ENCODE results near the gene ARHGAP9. TPM values are rescaled to one million over a fixed set of nuclear protein-coding genes. Genes with fewer than 3 reads are reported as not detected.

The ARHGAP9 gene
- 102 TPM in 2 replicates for total RNA-seq

DNA sequence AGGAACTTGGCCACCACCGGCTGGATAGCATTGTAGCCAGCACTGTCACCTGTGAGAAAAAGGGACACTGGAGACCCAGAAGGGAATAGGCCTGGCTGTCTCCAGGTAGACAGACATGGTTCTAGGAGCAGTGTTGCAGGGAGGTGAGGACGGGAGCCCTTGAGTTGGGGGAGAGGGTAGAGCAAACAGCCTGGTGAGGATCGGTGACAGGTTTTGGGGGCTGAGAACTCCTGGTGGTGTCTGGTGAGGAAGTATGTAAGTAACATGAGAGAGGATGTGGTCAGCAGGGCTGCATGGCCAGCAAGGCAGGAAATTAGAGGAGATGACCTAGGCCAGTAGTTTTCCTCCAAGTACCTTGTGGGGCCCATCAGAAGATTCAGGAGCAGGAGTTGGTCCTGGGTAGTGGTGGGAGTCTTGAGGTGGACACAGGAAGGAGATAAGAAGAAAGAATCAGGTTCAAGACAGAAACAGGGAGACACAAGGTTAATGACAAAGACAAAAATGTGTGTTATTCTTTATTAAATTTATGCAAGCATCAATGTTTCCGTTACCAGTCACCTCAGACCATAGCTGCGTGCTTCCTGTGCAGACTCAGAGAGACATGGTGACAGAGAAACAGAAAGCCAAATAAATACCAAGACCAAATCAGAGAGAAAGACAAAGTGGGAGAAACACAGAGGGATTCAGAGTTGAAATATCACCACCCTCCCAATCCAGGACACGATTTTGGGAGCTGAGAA, at the start of gene ARHGAP9:
ARHGAP9 (minus strand) TSS at position 491 of the 740 bp plus-strand sequence; CDS start at position 31, 460 bp downstream.
- peak within 1 kb of the TSS; percentile 97 for H3K27ac Mint-ChIP-seq
- intact Hi-C loops (cut with micrococcal nuclease): loop anchor here (1.0 to 5.0 kb wide), 7 partner anchors 41 to 847 kb away; partner anchors contain the start of genes BAZ2A, CTDSP2, DDIT3 and NEMP1
- peak within 1 kb of the TSS; percentile 93 for H3K4me3 Mint-ChIP-seq
- H3K36me3 Mint-ChIP-seq (ENCODE audit: low read depth): peaks cover 25% of the 10 kb centered on the region
- H3K27me3 Mint-ChIP-seq (ENCODE audit: insufficient read depth): no peaks in the 10 kb centered on the region
- no peaks in the 10 kb centered on the region for H3K9me3 Mint-ChIP-seq
- peak; percentile 50 for DNase-seq (ENCODE audit: low spot score)
- H3K4me1 Mint-ChIP-seq (ENCODE audit: low read depth): peaks cover 41% of the 10 kb centered on the region

DNA sequence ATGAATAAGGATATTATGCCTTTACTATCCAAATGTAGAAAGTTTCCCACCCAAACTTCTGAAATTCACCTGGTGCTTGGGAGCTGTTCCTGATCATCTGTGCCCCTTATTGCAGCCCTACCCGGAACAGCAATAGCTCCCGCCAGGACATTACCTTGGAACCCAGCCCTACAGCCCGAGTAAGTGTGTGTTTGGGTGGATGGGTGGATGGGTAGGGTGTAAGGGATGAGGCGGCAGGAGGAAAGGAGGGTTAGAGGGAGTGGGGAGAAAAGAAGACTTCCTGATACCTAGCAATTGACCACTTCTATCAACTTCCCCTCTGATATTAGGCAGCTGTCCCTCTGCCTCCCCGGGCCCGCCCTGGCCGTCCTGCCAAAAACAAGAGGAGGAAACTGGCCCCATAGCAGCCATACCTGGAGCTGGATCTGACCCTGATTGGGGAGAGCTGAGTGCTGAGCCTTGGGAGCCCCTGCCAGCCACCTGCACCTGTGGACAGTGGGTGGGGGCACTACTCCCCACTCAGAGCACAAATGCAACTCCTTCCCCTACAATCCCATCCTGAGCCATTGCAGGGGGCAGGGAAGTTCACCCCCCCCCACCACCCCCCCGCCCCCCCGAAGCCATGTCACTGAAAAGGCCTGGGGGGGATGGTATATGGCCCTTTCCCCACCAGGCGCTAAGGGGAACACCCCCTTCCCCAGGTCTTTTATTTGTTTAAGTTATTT, 49.3 kb upstream of the ARHGAP9 start:
- no peak for DNase-seq (ENCODE audit: low spot score)
- Mint-ChIP-seq H3K9me3 (no peaks in the 10 kb centered on the region), H3K4me1 (ENCODE audit: low read depth) (peaks cover 7% of the 10 kb centered on the region), H3K36me3 (ENCODE audit: low read depth) (peaks cover 43% of the 10 kb centered on the region), H3K27ac (no peak overlapping the region), H3K27me3 (ENCODE audit: insufficient read depth) (no peaks in the 10 kb centered on the region), H3K4me3 (no peak overlapping the region)
- intact Hi-C loops (cut with micrococcal nuclease): no loop called here

DNA sequence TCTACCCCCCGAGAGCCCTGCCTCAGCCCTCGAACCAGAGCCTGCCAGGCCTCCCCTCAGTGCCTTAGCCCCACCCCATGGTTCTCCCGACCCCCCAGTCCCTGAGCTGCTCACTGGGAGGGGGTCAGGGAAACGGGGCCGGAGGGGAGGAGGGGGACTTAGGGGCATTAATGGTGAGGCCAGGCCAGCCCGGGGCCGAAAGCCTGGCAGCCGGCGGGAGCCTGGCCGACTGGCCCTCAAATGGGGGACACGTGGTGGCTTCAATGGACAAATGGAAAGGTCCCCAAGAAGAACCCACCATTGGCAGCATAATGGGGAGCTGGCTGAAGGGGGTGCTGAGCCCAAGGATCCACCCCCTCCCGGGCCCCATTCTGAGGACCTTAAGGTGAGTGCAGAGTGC, 48.5 kb upstream of the ARHGAP9 start:
- Mint-ChIP-seq H3K27me3 (ENCODE audit: insufficient read depth) (no peaks in the 10 kb centered on the region), H3K9me3 (no peaks in the 10 kb centered on the region), H3K36me3 (ENCODE audit: low read depth) (peaks cover 41% of the 10 kb centered on the region), H3K4me3 (no peak overlapping the region), H3K4me1 (ENCODE audit: low read depth) (peaks cover 15% of the 10 kb centered on the region), H3K27ac (no peak overlapping the region)
- no peak for DNase-seq (ENCODE audit: low spot score)
- intact Hi-C loops (cut with micrococcal nuclease): no loop called here

DNA sequence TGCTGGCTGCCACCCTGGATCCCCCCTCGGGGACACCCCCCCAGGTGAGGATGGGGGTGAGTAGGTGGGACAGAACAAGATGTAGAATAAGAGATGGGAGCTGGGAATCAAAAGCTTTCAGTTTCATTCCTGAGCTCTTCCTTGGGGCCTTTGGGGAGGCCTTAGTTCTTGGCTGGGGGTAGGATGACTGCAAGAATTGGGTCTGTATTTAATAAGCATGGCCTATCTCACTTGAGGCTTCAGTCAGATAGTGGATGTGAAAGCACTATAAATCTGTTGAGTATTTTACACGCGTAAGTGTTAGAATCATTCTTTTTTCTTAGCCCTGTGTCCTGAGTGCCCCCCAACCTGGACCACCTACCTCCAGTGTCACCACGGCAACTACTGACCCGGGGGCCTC, 47.5 kb upstream of the ARHGAP9 start:
- intact Hi-C loops (cut with micrococcal nuclease): no loop called here
- DNase-seq (ENCODE audit: low spot score): no peak
- Mint-ChIP-seq H3K27ac (no peak overlapping the region), H3K27me3 (ENCODE audit: insufficient read depth) (no peaks in the 10 kb centered on the region), H3K4me1 (ENCODE audit: low read depth) (peaks cover 17% of the 10 kb centered on the region), H3K9me3 (no peaks in the 10 kb centered on the region), H3K36me3 (ENCODE audit: low read depth) (peaks cover 34% of the 10 kb centered on the region), H3K4me3 (no peak overlapping the region)

DNA sequence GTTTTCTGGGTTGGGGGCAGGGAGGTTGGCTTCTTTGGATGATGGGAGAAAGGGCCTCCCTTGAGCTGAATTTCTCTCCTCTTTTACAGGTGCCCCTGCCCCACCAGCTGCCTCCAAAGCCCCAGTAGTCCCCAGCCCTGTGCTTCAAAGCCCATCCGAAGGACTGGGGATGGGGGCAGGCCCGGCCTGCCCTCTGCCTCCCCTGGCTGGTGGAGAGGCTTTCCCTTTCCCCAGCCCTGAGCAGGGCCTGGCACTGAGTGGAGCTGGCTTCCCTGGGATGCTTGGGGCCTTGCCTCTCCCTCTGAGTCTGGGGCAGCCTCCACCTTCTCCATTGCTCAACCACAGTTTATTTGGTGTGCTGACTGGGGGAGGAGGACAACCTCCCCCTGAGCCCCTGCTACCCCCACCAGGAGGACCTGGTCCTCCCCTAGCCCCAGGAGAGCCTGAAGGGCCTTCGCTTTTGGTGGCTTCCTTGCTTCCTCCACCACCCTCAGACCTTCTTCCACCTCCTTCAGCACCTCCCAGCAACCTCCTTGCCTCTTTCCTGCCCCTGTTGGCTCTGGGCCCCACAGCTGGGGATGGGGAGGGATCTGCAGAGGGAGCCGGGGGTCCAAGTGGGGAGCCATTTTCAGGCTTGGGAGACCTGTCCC, 46.9 kb upstream of the ARHGAP9 start:
- peak overlapping the region; percentile 44 for H3K27ac Mint-ChIP-seq
- DNase-seq (ENCODE audit: low spot score): no peak
- H3K4me1 Mint-ChIP-seq (ENCODE audit: low read depth): peaks cover 23% of the 10 kb centered on the region
- intact Hi-C loops (cut with micrococcal nuclease): no loop called here
- no peaks in the 10 kb centered on the region for H3K9me3 Mint-ChIP-seq
- H3K4me3 Mint-ChIP-seq: no peak overlapping the region
- no peaks in the 10 kb centered on the region for H3K27me3 Mint-ChIP-seq (ENCODE audit: insufficient read depth)
- H3K36me3 Mint-ChIP-seq (ENCODE audit: low read depth): peaks cover 32% of the 10 kb centered on the region

DNA sequence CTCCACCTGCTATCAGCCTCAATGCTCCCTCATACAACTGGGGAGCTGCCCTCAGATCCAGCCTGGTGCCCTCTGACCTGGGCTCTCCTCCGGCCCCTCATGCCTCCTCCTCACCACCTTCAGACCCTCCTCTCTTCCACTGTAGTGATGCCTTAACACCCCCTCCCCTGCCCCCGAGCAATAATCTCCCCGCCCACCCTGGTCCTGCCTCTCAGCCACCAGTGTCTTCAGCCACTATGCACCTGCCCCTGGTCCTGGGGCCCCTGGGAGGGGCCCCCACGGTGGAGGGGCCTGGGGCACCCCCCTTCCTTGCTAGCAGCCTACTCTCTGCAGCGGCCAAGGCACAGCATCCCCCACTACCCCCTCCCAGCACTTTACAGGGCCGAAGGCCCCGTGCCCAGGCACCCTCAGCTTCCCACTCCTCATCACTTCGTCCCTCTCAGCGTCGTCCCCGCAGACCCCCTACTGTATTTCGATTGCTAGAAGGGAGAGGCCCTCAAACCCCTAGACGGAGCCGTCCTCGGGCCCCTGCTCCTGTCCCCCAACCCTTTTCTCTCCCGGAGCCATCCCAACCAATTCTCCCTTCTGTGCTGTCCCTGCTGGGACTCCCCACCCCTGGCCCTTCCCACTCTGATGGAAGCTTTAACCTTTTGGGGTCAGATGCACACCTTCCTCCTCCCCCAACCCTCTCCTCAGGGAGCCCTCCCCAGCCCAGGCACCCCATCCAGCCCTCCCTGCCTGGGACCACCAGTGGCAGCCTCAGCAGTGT, 46.1 kb upstream of the ARHGAP9 start:
- intact Hi-C loops (cut with micrococcal nuclease): no loop called here
- H3K9me3 Mint-ChIP-seq: no peaks in the 10 kb centered on the region
- H3K4me1 Mint-ChIP-seq (ENCODE audit: low read depth): peaks cover 30% of the 10 kb centered on the region
- no peaks in the 10 kb centered on the region for H3K27me3 Mint-ChIP-seq (ENCODE audit: insufficient read depth)
- no peak for DNase-seq (ENCODE audit: low spot score)
- H3K27ac Mint-ChIP-seq: no peak overlapping the region
- H3K4me3 Mint-ChIP-seq: no peak overlapping the region
- peaks cover 29% of the 10 kb centered on the region for H3K36me3 Mint-ChIP-seq (ENCODE audit: low read depth)

DNA sequence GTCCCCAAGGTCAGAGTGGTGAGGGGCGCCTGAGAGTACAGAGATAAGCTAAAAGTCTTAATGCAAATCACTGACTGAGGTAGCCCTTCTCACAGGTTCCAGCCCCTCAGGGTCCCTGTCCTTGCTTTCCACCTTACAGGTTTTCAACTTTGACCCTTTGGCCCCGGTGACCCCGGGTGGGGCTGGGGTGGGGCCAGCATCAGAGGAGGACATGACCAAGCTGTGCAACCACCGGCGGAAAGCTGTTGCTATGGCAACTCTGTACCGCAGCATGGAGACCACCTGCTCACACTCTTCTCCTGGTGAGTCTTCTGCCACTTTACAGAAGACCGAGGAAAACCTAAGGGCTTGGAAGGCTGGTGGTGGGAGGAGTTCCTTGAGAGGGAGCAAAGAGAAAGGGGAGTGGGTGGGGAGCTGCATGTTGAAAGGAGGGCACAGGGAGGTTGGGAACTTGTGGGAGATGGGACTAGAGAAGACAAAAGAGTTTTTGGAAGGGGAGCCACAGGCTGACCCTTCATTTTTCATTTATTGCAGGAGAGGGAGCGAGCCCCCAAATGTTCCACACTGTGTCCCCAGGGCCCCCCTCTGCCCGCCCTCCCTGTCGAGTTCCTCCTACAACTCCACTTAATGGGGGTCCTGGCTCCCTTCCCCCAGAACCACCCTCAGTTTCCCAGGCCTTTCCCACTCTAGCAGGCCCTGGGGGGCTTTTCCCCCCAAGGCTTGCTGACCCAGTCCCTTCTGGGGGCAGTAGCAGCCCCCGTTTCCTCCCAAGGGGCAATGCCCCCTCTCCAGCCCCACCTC, 45.3 kb upstream of the ARHGAP9 start:
- intact Hi-C loops (cut with micrococcal nuclease): loop anchor here (5.0 kb wide), 3 partner anchors 322 to 1598 kb away; partner anchors contain the start of genes CTDSP2, PTGES3 and PYM1
- DNase-seq (ENCODE audit: low spot score): no peak
- no peaks in the 10 kb centered on the region for H3K9me3 Mint-ChIP-seq
- H3K4me3 Mint-ChIP-seq: peak overlapping the region; percentile 97
- peaks cover 30% of the 10 kb centered on the region for H3K4me1 Mint-ChIP-seq (ENCODE audit: low read depth)
- no peak overlapping the region for H3K27ac Mint-ChIP-seq
- peaks cover 28% of the 10 kb centered on the region for H3K36me3 Mint-ChIP-seq (ENCODE audit: low read depth)
- no peaks in the 10 kb centered on the region for H3K27me3 Mint-ChIP-seq (ENCODE audit: insufficient read depth)

DNA sequence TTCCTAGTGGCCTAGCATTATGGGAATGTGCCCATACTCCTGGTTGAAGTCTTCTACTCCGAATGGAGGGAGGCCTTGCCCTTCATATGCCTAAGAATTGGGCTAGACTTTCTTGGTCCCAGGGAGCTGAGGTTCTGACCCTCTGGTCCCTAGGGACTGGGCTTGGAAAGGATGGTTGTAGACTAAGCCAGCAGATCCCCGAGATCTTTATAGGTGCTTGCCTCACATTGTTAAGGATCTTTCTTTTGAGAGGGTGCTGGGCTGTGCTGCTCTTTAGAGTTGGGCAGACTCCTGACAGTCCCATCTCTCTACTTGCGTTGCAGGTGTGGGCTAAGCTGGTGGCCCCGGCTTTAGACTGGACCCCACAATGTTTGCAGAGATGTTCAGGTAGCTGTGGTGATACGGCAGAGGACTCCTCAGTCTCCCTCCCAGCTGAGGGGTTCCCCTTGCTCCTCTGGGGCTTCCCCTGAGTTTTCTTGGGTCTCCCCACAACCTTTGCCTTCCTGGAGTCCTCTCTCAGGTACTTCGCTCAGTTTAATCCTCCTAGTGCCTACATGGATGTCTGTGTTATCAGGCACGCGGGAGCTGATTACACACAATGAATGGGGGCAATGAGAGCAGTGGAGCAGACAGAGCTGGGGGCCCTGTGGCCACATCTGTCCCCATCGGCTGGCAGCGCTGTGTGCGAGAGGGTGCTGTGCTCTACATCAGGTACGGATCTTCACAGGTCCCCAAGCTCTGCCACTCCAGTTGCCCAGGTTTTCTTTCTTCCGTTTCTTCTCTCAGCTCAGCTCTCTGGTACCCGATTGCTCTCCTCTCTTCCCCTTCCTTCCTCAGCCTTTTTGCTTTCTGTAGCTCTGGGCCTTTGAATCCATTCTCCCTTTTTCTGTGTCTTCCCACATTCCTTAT, 44.3 kb upstream of the ARHGAP9 start:
- Mint-ChIP-seq H3K27ac (peak overlapping the region; percentile 86), H3K36me3 (ENCODE audit: low read depth) (peaks cover 29% of the 10 kb centered on the region), H3K4me1 (ENCODE audit: low read depth) (peaks cover 37% of the 10 kb centered on the region), H3K27me3 (ENCODE audit: insufficient read depth) (no peaks in the 10 kb centered on the region), H3K4me3 (peak overlapping the region; percentile 97), H3K9me3 (no peaks in the 10 kb centered on the region)
- DNase-seq (ENCODE audit: low spot score): no peak
- intact Hi-C loops (cut with micrococcal nuclease): loop anchor here (2.0 to 5.0 kb wide), 5 partner anchors 67 to 1597 kb away; partner anchors contain the start of genes ATP23, CTDSP2, PIP4K2C and PTGES3

DNA sequence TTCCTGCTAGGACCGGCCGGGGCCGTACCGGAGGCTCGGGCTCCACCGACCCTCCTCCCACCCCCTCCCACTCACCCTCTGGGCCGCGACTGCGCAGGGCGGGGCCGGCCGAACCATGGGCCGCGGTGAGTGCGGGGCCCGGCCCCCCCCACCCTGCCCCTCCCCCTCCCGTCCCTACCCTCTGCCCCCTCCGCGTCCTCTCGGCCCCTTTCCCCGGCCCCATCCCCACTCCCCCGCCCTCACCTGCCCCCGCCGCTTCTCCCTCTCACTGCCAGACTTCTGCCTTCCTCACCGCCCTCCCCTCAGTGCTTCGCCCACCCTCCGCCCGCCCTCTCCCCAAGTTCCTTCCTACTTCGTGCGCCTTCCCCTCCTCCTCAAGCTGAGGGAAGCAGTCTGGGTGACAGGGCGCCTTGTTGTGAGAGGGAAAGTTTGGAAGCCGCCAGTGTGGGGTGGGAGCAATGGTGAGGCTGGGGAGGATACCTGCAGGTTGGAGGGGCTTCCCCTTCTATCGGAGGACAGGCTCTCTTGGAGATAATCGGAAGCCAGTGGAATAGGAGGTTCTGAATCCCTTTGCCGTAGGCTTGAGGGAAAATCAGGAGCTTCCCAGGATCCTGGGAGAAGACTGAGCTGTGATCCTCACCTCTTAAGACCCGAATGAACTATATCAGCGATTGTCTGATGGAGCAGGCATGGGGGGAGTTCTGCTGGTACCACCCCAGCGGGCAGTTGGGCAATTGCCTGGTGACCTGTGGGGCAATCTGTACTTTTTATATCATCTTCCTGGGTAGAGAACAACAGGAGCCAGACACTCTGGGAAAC, 43.4 kb upstream of the ARHGAP9 start:
- Mint-ChIP-seq H3K9me3 (no peaks in the 10 kb centered on the region), H3K4me1 (ENCODE audit: low read depth) (peaks cover 45% of the 10 kb centered on the region), H3K36me3 (ENCODE audit: low read depth) (peaks cover 28% of the 10 kb centered on the region), H3K27me3 (ENCODE audit: insufficient read depth) (no peaks in the 10 kb centered on the region), H3K27ac (peak overlapping the region; percentile 86), H3K4me3 (peak overlapping the region; percentile 97)
- DNase-seq (ENCODE audit: low spot score): no peak
- intact Hi-C loops (cut with micrococcal nuclease): loop anchor here (1.0 to 5.0 kb wide), 9 partner anchors 24 to 1596 kb away; partner anchors contain the start of genes ATP23, CDK4, CTDSP2 and DCTN2

DNA sequence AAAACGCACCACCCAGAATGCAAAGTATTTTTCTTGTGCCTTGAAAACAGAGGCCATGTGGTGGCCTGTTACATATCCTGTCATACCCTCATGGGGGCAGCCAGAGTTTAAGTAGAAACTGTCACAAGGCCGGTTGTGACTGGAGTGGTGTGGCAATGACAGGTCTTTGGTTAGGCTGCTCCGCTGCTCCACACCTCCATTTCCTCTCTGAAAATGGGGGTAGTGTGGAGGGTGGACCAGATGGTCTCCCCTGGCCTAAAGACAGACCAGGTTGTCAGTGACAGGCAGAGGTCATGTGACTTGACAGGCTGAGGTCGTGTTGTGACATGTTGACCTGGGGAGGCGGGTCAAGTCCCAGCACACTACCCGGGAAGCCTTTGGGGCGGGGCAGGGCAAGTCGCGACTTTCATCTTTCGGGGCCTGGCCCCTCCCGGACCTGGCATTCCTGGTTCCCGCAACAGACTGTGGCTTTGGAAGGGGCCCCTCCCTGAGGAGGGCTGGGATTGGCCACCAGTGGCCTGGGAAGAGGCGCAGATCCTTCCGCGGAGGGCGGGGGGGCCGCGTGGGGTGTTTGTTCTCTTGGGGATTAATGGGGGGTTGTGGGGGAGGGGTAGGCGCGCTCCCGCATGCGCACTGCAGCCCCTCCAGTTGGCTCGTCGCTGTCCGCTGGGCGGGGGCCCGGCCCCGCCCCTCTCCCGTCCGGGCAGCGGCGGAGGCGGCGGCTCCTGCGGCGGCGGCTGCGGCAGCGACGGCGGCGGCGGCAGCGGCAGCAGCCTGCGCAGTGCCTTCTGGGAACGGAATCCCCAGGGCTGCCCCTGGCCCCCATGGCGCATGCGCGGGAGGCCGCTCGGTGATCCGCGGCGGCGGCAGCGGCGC, 42.6 kb upstream of the ARHGAP9 start, which contains the start of gene MBD6:
MBD6 (plus strand) TSS at position 814 of the 876 bp plus-strand sequence. CDS start 1,480 bp downstream, outside the sequence.
- Mint-ChIP-seq H3K27me3 (ENCODE audit: insufficient read depth) (no peaks in the 10 kb centered on the region), H3K27ac (peak within 1 kb of the TSS; percentile 100), H3K4me3 (peak within 1 kb of the TSS; percentile 97), H3K4me1 (ENCODE audit: low read depth) (peaks cover 54% of the 10 kb centered on the region), H3K9me3 (no peaks in the 10 kb centered on the region), H3K36me3 (ENCODE audit: low read depth) (peaks cover 32% of the 10 kb centered on the region)
- intact Hi-C loops (cut with micrococcal nuclease): loop anchor here (1.0 to 5.0 kb wide), 9 partner anchors 25 to 1595 kb away; partner anchors contain the start of genes ATP23, CDK4, CTDSP2 and DCTN2
- peak; percentile 92 for DNase-seq (ENCODE audit: low spot score)
